B cell (primary cell): ENCODE results near the gene NUBPL.

Experiments used
- EZH2 ChIP-seq: IDR thresholded peaks from 2 replicates; pipeline ENCODE4 v1.6.1; 2012; ENCODE audit warnings: borderline replicate concordance, low read depth, mild to moderate bottlenecking, moderate library complexity, low read length; ENCODE audit not compliant: insufficient read depth, poor library complexity, severe bottlenecking
- TF ChIP-seq, protein P1 (sequence below): fragments of 200-600 bp; IDR thresholded peaks from one replicate; pipeline ENCODE4 v1.8.0; 2022; ENCODE audit warnings: antibody characterized with exemption, mild to moderate bottlenecking

DNA sequence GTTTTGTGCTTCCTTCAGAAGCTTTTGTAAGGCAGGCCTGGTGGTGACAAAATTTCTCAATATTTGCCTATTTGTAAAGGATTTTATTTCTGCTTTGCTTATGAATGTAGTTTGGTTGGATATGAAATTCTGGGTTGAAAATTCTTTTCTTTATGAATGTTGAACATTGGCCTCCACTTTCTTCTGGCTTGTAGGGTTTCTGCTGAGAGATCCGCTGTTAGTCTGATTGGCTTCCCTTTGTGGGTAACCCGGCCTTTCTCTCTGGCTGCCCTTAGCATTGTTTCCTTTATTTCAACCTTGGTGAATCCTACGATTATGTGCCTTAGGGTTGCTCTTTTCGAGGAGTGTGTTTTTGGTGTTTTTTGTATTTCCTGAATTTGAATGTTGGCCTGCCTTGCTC, 58.2 kb downstream of the NUBPL start:
- TF ChIP-seq, protein P1, sequence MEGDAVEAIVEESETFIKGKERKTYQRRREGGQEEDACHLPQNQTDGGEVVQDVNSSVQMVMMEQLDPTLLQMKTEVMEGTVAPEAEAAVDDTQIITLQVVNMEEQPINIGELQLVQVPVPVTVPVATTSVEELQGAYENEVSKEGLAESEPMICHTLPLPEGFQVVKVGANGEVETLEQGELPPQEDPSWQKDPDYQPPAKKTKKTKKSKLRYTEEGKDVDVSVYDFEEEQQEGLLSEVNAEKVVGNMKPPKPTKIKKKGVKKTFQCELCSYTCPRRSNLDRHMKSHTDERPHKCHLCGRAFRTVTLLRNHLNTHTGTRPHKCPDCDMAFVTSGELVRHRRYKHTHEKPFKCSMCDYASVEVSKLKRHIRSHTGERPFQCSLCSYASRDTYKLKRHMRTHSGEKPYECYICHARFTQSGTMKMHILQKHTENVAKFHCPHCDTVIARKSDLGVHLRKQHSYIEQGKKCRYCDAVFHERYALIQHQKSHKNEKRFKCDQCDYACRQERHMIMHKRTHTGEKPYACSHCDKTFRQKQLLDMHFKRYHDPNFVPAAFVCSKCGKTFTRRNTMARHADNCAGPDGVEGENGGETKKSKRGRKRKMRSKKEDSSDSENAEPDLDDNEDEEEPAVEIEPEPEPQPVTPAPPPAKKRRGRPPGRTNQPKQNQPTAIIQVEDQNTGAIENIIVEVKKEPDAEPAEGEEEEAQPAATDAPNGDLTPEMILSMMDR: no peak
- no peak for TF ChIP-seq EZH2
